AG10803 (cell line): ENCODE data around the gene PAK2.

Experiments used
- DNase-seq: peaks from one replicate; pipeline ENCODE4 v3.0.0; 2010; ENCODE audit warnings: low read depth
- H3K4me3 ChIP-seq: 2 replicates; pipeline ENCODE4 v1.5.1; 2011; ENCODE audit warnings: mild to moderate bottlenecking, low read length, control low read depth
- CTCF ChIP-seq: conservative IDR thresholded peaks from 2 replicates; pipeline ENCODE4 v1.5.1; 2011; ENCODE audit warnings: mild to moderate bottlenecking, low read length, control low read depth, inconsistent platforms

Gene PAK2

GRCh38 chr3:196754091-196754981, 14.7 kb downstream of the PAK2 start:
- no peak for TF ChIP-seq CTCF
- DNase-seq, result no peak
- H3K4me3 ChIP-seq, result no peak overlapping the region

GRCh38 chr3:196756732-196757131, 17.1 kb downstream of the PAK2 start:
- no peak for DNase-seq
- no peak overlapping the region for H3K4me3 ChIP-seq
- TF ChIP-seq CTCF, result no peak

- DNase-seq, result peak; percentile 39
- H3K4me3 ChIP-seq, result no peak overlapping the region
- no peak for TF ChIP-seq CTCF
Measured at GRCh38 chr3:196757876-196758739, 18.5 kb downstream of the PAK2 start.

GRCh38 chr3:196763179-196763578, 23.5 kb downstream of the PAK2 start:
- H3K4me3 ChIP-seq, result no peak overlapping the region
- no peak for TF ChIP-seq CTCF
- no peak for DNase-seq

GRCh38 chr3:196765454-196765853, 25.8 kb downstream of the PAK2 start:
- TF ChIP-seq CTCF, result no peak
- DNase-seq, result no peak

GRCh38 chr3:196771067-196771466, 31.4 kb downstream of the PAK2 start:
- TF ChIP-seq CTCF, result no peak
- no peak for DNase-seq
- no peak overlapping the region for H3K4me3 ChIP-seq

More at GRCh38 chr3:196765454-196765853, 25.8 kb downstream of the PAK2 start:
- no peak overlapping the region for H3K4me3 ChIP-seq

- no peak for TF ChIP-seq CTCF
- DNase-seq, result no peak
Measured at GRCh38 chr3:196772102-196772501, 32.4 kb downstream of the PAK2 start.

More at GRCh38 chr3:196772102-196772501, 32.4 kb downstream of the PAK2 start:
- H3K4me3 ChIP-seq, result no peak overlapping the region
